ENCODE data around the gene ALDH1A3.
"Not testable (repeated sequence)": the region's sequence is repeated elsewhere in the genome, so short reads cannot be mapped to it uniquely, and the experiment has no call there.

Gene ALDH1A3

GRCh38 chr15:100879464-100880138, at the start of gene ALDH1A3:
ALDH1A3 (plus strand) TSS chr15:100879831; CDS start chr15:100879908, 77 bp downstream.
- no peak for DNase-seq

GRCh38 chr15:100831467-100831866, 48.2 kb upstream of the ALDH1A3 start:
- no peak for DNase-seq

DNA sequence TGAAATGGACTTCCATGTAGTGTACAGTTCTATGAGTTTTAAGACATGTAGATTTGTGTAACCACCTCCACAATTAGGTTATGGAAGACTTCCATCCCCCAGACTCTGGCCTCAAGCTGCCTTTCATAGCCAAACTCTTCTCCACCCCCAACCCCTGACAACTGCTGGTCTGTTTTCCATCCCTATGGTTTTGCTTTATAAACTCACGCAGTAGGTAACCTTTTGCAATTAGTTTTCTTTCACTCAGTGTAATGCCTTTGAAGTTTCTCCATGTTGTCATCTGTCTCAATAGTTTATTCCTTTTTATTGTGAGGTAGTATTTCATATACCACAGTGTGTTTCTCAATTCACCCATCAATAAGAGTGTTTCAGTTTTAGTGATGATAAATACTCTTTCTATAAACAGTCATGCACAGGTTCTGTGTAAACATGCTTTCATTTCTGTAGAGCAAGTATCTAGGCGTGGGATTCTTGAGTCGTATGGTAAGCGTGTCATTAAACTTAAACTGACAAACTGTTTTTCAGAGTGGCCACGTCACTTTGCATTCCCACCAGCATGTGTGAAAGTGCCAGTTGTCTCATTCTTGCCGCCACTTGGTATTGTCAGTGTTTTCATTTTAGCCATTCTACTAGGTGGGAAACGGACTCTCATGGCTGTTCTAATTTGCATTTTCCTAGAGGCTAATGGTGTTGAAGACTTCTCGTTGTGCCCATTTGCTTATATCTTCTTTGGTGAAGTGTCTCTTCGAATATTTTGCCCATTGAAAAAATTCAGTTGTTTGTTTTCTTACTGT, 47.3 kb upstream of the ALDH1A3 start:
- DNase-seq, result no peak

DNA sequence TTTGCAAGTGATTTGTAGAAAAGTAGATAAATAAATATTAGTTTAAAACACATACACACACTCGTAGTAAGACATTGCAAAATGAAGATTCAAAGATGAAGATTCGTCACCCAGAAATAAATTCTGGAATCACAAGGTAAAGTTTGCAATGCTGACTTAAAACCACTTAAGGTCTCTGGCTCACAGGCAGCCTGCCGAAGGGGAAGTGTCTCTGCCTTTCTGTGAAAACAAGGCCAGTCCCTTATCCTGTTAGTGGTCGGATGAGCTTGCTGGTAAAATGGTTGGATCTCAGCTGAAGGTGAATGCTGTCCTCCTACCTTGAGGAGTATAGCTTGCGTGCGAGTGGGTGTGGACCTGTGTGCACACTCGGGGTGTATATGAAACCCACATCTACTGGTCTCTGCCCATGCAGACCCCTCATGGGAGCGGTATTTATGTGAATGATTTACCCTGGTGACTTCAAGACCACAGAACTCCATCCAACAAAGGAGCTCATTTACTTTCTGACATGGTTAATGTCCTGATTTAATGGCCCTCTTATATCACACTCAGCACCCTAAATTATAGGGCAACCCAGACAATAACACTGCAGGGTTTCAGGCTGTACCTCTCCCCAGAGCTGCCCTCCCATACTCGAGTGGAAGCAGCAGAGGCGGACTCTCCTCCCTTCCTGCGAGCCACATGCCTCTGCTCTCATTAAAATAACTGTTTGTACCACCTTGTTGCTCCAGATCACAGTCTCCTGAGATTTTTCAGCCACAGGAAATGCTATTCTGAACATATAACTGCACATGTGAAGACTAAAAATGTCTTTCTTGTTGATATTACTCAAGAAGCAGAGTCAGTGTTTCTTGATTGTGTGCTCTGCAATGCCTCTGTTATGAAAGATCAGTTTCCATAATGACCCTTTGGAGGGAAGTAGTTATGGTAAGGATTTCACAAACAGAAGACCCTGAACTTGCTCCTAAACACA, 45.9 kb upstream of the ALDH1A3 start:
- no peak for DNase-seq

GRCh38 chr15:100834731-100835130, 44.9 kb upstream of the ALDH1A3 start:
- no peak for DNase-seq

DNA sequence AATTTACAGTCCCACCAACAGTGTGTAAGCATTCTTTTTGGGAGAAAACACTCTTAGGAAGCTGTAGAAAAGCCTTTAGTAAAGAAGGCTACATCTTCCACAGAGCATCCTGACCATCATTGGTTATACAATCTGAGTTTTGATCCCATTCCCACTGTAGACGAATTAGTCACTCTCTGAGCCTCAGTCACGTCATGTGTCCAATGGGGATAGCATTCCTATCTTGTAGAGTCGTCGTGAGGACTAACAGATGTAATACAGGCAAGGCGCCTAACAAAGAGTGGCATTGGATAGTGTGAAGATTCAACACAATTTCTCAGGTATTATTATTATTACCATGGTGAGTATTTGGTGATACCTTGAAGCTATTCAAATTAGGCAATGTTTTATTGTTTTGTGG, 44.0 kb upstream of the ALDH1A3 start:
- no peak for DNase-seq

GRCh38 chr15:100836501-100836900, 43.1 kb upstream of the ALDH1A3 start:
- no peak for DNase-seq

DNA sequence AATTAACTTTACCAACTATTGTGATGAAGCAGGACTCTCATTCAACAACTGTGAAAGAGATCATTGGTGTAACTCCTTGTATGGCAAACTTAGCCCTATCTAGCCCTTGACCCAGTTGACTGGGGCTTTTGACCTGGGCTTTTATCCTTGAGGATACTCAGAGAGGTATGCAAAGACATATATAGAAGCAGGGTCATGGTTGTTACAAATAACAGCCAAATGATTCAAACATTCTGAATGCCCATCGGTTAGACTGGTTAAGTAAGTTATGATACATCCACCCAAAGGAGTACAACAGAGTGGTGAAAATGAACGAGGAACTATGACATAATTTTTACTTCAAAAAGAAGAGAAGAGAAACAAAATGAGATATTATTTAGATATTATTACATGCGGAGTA, 38.2 kb upstream of the ALDH1A3 start:
- no peak for DNase-seq

- DNase-seq, result no peak
Measured at GRCh38 chr15:100842756-100843730, 36.6 kb upstream of the ALDH1A3 start.

GRCh38 chr15:100844167-100844566, 35.5 kb upstream of the ALDH1A3 start:
- no peak for DNase-seq

GRCh38 chr15:100844778-100845177, 34.9 kb upstream of the ALDH1A3 start:
- no peak for DNase-seq

DNA sequence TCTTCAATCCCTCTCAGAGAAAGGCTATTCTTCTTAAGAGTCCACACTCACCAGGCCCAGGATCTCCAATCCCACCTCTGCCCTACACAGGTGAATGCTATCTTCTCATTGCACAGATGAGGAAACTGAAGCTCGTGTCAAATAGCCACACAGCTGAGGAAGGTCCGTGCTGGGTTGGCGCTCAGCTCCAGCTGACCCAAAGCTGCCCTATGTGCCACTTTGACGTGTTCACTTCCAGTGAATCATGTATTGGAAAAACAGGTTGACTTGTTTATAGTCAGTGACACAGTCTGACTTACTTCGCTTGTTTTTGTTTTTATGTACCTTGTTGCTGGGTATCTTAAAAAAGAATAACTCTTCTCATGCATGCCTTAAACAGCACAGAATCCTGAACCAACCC, 32.4 kb upstream of the ALDH1A3 start:
- no peak for DNase-seq

DNA sequence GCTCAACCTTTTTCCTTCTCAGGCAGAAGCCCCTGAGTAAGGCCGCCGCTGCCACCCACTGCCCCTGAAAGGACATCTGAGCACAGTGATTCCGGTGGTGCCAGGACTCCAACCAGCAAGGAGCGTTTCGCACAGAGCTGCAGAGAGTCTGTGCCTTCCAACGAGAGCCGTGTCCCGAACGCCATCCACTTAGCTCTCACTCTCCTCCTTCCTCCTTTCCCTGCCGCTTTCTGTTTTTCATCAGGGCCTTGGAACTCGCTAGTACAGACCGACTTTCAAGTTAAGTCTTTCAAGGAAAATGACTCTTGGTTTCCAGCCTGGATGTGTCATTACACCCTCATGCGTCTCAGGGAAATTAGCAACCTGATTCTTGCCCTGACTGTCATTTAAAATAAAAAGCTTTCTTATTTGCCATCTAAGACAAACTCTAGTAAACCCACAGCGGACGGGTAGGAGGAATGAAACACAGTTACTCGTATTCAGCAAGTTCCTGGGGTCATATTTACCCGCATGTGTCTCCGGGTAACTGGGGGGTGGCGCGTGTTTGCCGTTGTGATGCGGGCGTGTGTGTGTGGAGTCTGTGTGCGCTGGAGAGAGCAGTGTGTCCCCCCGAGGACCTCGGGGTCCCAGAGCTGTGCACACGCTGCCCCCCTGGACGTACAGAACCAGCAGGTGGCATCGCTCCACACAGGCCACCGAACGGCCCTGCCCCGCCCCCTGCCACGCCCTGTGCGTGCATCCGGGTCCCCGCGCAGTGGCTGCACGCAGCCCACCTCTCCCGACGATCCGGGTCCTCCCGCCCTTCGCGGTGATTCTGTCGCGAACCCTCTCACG, 30.4 kb upstream of the ALDH1A3 start:
- DNase-seq, result no peak

- no peak for DNase-seq
Measured at GRCh38 chr15:100849855-100850218, 29.8 kb upstream of the ALDH1A3 start.

DNA sequence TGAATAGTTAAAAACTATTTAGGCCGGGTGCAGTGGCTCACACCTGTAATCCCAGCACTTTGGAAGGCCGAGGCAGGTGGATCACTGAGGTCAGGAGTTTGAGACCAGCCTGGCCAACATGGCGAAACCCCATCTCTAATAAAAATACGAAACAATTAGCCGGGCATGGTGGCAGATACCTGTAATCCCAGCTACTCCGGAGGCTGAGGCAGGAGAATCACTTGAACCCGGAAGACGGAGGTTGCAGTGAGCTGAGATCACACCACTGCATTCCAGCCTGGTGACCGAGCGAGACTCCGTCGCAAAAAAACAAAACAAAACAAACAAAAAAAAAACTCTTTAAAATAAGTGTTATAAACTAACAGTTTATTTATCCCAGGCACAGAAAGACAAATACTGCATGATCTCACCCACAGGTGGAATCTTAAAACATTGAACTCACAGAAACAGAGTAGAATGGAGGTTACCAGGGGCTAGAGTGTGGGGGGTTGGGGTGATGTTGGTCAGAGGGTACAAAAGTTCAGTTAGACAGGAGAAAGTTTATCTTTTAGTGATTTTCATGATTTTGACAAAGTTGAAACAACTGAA, 28.1 kb upstream of the ALDH1A3 start:
- DNase-seq, result not testable (repeated sequence)

GRCh38 chr15:100852630-100853029, 27.0 kb upstream of the ALDH1A3 start:
- no peak for DNase-seq

DNA sequence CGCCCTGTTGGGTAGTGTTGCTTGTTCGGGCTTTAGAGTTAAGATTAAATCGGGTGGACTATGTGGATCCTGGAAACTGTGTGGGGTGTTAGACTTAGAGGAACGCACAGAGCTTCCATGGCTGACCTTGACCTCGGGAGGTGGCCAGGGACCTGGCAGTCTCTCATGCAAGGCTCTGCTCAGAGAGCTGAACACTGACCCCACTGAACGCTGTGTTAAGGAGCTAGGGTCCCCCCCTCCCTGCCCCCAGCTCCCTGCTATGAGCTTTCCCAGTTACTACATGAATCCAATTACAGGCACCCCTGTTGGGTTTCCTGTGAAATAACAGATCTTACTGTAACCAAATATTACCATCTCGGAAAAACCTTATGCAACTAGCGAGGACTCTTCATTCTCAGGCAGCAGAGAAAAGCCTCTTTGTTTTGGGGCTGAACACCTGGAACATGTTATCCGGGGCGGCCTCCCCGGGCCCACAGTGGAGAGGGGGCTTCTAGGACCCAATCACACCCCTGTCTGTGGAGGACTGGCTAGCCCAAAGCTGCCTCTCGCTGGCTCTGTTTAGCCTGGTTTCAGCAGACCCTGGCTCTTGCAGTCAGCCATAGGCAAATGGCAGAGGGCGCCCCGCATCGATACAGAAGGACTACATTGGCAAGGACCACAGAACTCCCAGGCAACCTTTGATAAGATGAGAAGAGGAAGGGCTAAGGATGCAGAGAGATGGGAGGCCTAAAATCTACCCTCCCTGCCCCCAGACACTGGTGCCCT, 25.8 kb upstream of the ALDH1A3 start:
- DNase-seq, result no peak

DNA sequence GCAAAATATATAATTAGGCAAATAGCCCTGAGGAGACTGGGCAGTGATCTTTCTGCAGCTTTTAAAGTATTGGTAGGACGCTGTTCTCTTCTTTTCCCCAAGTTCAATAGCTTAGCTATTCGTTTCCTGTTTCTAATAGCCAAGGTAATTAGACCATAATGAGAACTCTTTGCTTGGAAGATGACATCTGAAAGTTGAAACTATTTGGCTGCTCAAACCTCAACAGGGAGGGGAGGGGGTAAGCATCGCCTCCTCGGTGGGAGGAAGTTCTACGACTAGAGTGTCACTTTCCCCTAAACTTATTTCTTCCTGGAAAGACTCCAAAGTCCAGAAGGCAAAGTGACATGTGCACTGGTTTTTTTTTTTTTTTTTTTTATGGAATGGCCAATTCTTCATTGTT, 22.8 kb upstream of the ALDH1A3 start:
- no peak for DNase-seq

- no peak for DNase-seq
Measured at GRCh38 chr15:100858294-100858693, 21.3 kb upstream of the ALDH1A3 start.
